ENCODE measurements around the gene PTTG1IP.

GRCh38 chr21:44880405-44881197, 7.1 kb upstream of the PTTG1IP start:
- TF ChIP-seq CTCF (IDR thresholded peaks at IDR 0.05) (peak in 1 of 6 experiments; percentile 14), POLR2A (IDR thresholded peaks at IDR 0.05) (peak in 1 of 4 donors; percentile 20), POLR2AphosphoS5 (IDR thresholded peaks at IDR 0.05) (peak in 1 of 2 donors; percentile 61), EP300 (IDR thresholded peaks at IDR 0.05) (peak in 2 of 4 donors; percentile 37 to 52)

Data from upper lobe of left lung (tissue), 4 donors.